ENCODE measurements around the gene GKN2. TPM values are rescaled to one million over a fixed set of nuclear protein-coding genes. Genes with fewer than 3 reads are reported as not detected.

GKN2 gene
- total and polyA plus RNA-seq, 2 of the 13 experiments (the other 11 are each of a cell fraction or from before 2014, with no cell fraction given), result not detected

DNA sequence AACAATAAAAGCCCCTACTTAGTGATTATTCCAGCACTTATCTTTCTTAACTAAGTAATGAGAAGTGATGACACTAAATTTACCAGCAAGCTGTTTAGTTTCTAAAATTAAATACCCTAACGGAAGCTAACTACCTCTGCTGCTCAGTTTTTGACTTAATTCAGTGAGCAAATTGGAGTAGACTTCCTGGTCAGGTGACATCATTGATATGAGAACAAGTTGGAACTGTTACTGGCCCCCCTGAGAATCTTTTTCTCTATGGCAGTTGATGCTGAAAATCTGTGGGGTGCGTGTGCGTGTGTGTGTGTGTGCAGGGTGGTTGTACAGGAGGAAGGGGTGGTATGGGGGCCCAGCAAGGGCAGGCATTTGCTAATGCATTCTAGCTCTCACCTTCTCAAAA, 46.0 kb downstream of the GKN2 start:
- no peaks in the 10 kb centered on the region for H3K36me3 ChIP-seq (replicated peaks in 1 of 2; ENCODE audit: control insufficient read depth in 1 of 2, insufficient read depth in 2 of 2, low read length in 2 of 2)
- H3K4me1 ChIP-seq (ENCODE audit: insufficient read depth, low read length), result peaks cover 10% of the 10 kb centered on the region
- no peak overlapping the region for H3K4me2 ChIP-seq (ENCODE audit: low read depth, low read length)
- H3K27ac ChIP-seq (ENCODE audit: extremely low read length, insufficient read depth, low read length), result no peak overlapping the region
- no peak for FAIRE-seq
- no peaks in the 10 kb centered on the region for H3K79me2 ChIP-seq (ENCODE audit: insufficient read depth, low read length)
- intact Hi-C loops (cut with micrococcal nuclease; ENCODE audit: unreplicated experiment) (loop anchor here (5.0 kb wide), 1 partner anchor 69 kb away; no protein-coding TSS in a partner anchor), in situ Hi-C loops (cut with HindIII; ENCODE audit: extremely low pct_ligation_motif_present, low pct_unique_long_range_greater_than_20kb) (no loop called here)
- H4K20me1 ChIP-seq (ENCODE audit: insufficient read depth, low read length), result no peaks in the 10 kb centered on the region
- ChIA-PET CTCF (ENCODE audit: low intra/inter-chr PET ratio, low total read pairs) (no interaction called here), POLR2A (no interaction called here)
- no peak for ATAC-seq
- peaks cover 3% of the 10 kb centered on the region; the same call in 1 of the 2 replicates for H3K9me3 ChIP-seq (ENCODE audit: low read length)
- H3K9ac ChIP-seq (ENCODE audit: insufficient read depth, low read depth, low read length), result no peak overlapping the region
- H2AFZ ChIP-seq (ENCODE audit: low read length), result no peak overlapping the region
- WGBS (ENCODE audit: low lambda C conversion rate), result 19% methylated on average over 3 of the region's 3 CpGs
- DNase-seq (ENCODE audit: low spot score), result no peak
- no TSS peak for BruUV-seq (replicated peaks)
- H3K4me3 ChIP-seq (replicated peaks in 1 of 3; ENCODE audit: insufficient read depth in 1 of 3, low read depth in 2 of 3, low read length in 3 of 3), result no peak overlapping the region
- TF ChIP-seq ZC3H4 (CRISPR knock-in tag; IDR thresholded peaks at IDR 0.05; ENCODE audit: borderline replicate concordance) (no peak), ZNF777 (CRISPR knock-in tag; IDR thresholded peaks at IDR 0.05) (no peak), IKZF4 (CRISPR knock-in tag; IDR thresholded peaks at IDR 0.05; ENCODE audit: borderline replicate concordance, low read depth, not compliant biosample characterization) (no peak), ZBTB42 (CRISPR knock-in tag; IDR thresholded peaks at IDR 0.05) (no peak), NCOA1 (CRISPR knock-in tag; IDR thresholded peaks at IDR 0.05) (no peak), DR1 (CRISPR knock-in tag; IDR thresholded peaks at IDR 0.05) (no peak), HOXA5 (CRISPR knock-in tag; IDR thresholded peaks at IDR 0.05) (no peak), AGO2 (optimal IDR thresholded peaks at IDR 0.05; ENCODE audit: low read depth, low read length) (no peak), NFKB2 (CRISPR knock-in tag; IDR thresholded peaks at IDR 0.05; ENCODE audit: borderline replicate concordance) (no peak), ZC3H13 (CRISPR knock-in tag; IDR thresholded peaks at IDR 0.05) (no peak), ZNF792 (CRISPR knock-in tag; IDR thresholded peaks at IDR 0.05) (no peak), STAT5B (CRISPR knock-in tag; IDR thresholded peaks at IDR 0.05) (no peak), FOSL2 (CRISPR knock-in tag; IDR thresholded peaks at IDR 0.05) (no peak), TMF1 (CRISPR knock-in tag; IDR thresholded peaks at IDR 0.05; ENCODE audit: low read depth) (no peak), ZNF225 (CRISPR knock-in tag; IDR thresholded peaks at IDR 0.05) (no peak), GABPA (IDR thresholded peaks at IDR 0.05; ENCODE audit: low read depth, low read length) (no peak), GABPA (CRISPR knock-in tag; IDR thresholded peaks at IDR 0.05; ENCODE audit: low read depth) (no peak), PCBP2 (optimal IDR thresholded peaks at IDR 0.05; ENCODE audit: low read depth, low read length, poor library complexity, severe bottlenecking) (no peak)
- TF ChIP-seq, protein P1, sequence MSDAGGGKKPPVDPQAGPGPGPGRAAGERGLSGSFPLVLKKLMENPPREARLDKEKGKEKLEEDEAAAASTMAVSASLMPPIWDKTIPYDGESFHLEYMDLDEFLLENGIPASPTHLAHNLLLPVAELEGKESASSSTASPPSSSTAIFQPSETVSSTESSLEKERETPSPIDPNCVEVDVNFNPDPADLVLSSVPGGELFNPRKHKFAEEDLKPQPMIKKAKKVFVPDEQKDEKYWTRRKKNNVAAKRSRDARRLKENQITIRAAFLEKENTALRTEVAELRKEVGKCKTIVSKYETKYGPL (CRISPR knock-in tag; IDR thresholded peaks at IDR 0.05), result no peak
- H3K27me3 ChIP-seq (ENCODE audit: control insufficient read depth in 1 of 2, insufficient read depth in 2 of 2, low read length in 2 of 2), result peaks cover 0 to 10% of the 10 kb centered on the region in 2 experiments; a peak in 1 of 5 replicates
